Loucy (cell line): ENCODE measurements around the gene MAGEF1.

Experiments
- EZH2phosphoT487 ChIP-seq: fragments of 200-600 bp; IDR thresholded peaks from 2 replicates; pipeline ENCODE4 v1.6.1; 2018; ENCODE audit warnings: antibody characterized with exemption, mild to moderate bottlenecking, moderate library complexity, borderline replicate concordance
- TF ChIP-seq, protein P1 (sequence below): fragments of 200-600 bp; sonication (generic); conservative IDR thresholded peaks from 2 replicates; pipeline ENCODE4 v1.5.1; 2014; ENCODE audit warnings: mild to moderate bottlenecking, antibody characterized with exemption, low read length

GRCh38 chr3:184733181-184733580, 21.3 kb upstream of the MAGEF1 start:
- no peak for TF ChIP-seq EZH2phosphoT487
- TF ChIP-seq, protein P1, sequence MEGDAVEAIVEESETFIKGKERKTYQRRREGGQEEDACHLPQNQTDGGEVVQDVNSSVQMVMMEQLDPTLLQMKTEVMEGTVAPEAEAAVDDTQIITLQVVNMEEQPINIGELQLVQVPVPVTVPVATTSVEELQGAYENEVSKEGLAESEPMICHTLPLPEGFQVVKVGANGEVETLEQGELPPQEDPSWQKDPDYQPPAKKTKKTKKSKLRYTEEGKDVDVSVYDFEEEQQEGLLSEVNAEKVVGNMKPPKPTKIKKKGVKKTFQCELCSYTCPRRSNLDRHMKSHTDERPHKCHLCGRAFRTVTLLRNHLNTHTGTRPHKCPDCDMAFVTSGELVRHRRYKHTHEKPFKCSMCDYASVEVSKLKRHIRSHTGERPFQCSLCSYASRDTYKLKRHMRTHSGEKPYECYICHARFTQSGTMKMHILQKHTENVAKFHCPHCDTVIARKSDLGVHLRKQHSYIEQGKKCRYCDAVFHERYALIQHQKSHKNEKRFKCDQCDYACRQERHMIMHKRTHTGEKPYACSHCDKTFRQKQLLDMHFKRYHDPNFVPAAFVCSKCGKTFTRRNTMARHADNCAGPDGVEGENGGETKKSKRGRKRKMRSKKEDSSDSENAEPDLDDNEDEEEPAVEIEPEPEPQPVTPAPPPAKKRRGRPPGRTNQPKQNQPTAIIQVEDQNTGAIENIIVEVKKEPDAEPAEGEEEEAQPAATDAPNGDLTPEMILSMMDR: no peak
